K562 (cell line): Measurements from ENCODE around the gene PNPLA2. TPM values are rescaled to one million over a fixed set of nuclear protein-coding genes. Genes with fewer than 3 reads are reported as not detected.

Source experiments
- ATAC-seq: fragments of 200-7000 bp; cut with Tn5 transposase; 3 replicates; pipeline ENCODE4 v1.9.1; 2020; ENCODE audit warnings: moderate library complexity
- BruUV-seq: library from RNA; stranded (reverse); fragments of 400-500 nt; replicated peaks from 2 replicates; lab custom pipeline; 2021; lab: Mats Ljungman, UMichigan
- CTCF ChIA-PET: fragments of 300-600 bp; formaldehyde crosslinking; extraction: SDS; loops from one replicate; lab custom pipeline; 2021; ENCODE audit warnings: low intra/inter-chr PET ratio; lab: Yijun Ruan, JAX
- POLR2A ChIA-PET: fragments of 300-600, 350-650 bp; sonication (Branson Sonifier 250); formaldehyde crosslinking; extraction: SDS; loops from one replicate; lab custom pipeline; 2021; ENCODE audit warnings: antibody characterized with exemption, inconsistent platforms; lab: Yijun Ruan, JAX
- DNase-seq, 4 experiments: peaks; one replicate each; pipeline versions ENCODE4 v3.0.0 to v3.0.0-alpha.2; 2011 to 2018; ENCODE audit warnings: low spot score in 3 of 4, mixed read lengths in 3 of 4; ENCODE audit errors: extremely low read depth in 1 of 4
- FAIRE-seq: peaks from 2 replicates; lab custom pipeline; 2011; peaks lifted over from hg19 to GRCh38; lab: Jason Lieb, UNC
- H2AFZ ChIP-seq: 2 replicates; pipeline ENCODE4 v1.6.0; 2011; ENCODE audit warnings: low read depth, low read length, control low read depth, inconsistent platforms
- H3K27ac ChIP-seq: fragments of 200-600 bp; 3 replicates; pipeline ENCODE4 v1.8.0; 2011; ENCODE audit warnings: low read depth, mild to moderate bottlenecking, control low read depth, inconsistent platforms, low read length, moderate library complexity, mixed read lengths; ENCODE audit errors: extremely low read depth
- H3K27me3 ChIP-seq, 2 experiments: fragments of 300-600 bp in 1 of 2; 2 replicates in 1 of 2; 3 replicates in 1 of 2; pipeline versions ENCODE4 v1.6.0 to v1.8.0; 2011; ENCODE audit warnings: inconsistent platforms in 2 of 2, low read length in 2 of 2, mild to moderate bottlenecking in 1 of 2, mixed read lengths in 1 of 2, moderate library complexity in 1 of 2; ENCODE audit not compliant: control insufficient read depth in 2 of 2, insufficient read depth in 2 of 2
- H3K36me3 ChIP-seq: fragments of 300-600 bp; 3 replicates; pipeline ENCODE4 v1.8.0; 2011; ENCODE audit warnings: mild to moderate bottlenecking, low read length, inconsistent platforms; ENCODE audit not compliant: control insufficient read depth, insufficient read depth
- H3K4me1 ChIP-seq, 2 experiments: fragments of 200-600 bp in 1 of 2; replicated peaks in 1 of 2; 2 replicates in 1 of 2; 3 replicates in 1 of 2; pipeline versions ENCODE4 v1.5.1 to v1.8.0; 2011; ENCODE audit warnings: inconsistent platforms in 2 of 2, low read length in 2 of 2, mild to moderate bottlenecking in 1 of 2, mixed read lengths in 1 of 2, moderate library complexity in 1 of 2; ENCODE audit not compliant: control insufficient read depth in 2 of 2, insufficient read depth in 2 of 2
- H3K4me2 ChIP-seq: 2 replicates; pipeline ENCODE4 v1.6.1; 2011; ENCODE audit warnings: low read length, control low read depth, inconsistent platforms, mixed read lengths; ENCODE audit not compliant: insufficient read depth
- H3K4me3 ChIP-seq: fragments of 200-600 bp; sonication (generic), shearing (Covaris generic); 2 replicates; pipeline ENCODE4 v1.5.1; 2016; ENCODE audit warnings: control low read depth, inconsistent platforms
- H3K79me2 ChIP-seq: fragments of 200-600 bp; 3 replicates; pipeline ENCODE4 v1.8.0; 2011; ENCODE audit warnings: low read length, inconsistent platforms; ENCODE audit not compliant: control insufficient read depth, insufficient read depth
- H3K9ac ChIP-seq, 2 experiments: 2 replicates each; pipeline versions ENCODE4 v1.6.0 to v1.6.1; 2011; ENCODE audit warnings: low read depth in 2 of 2, low read length in 2 of 2, control low read depth in 1 of 2, inconsistent platforms in 1 of 2, mild to moderate bottlenecking in 1 of 2, mixed read lengths in 1 of 2; ENCODE audit not compliant: insufficient read depth in 1 of 2
- H3K9me1 ChIP-seq: one replicate; pipeline ENCODE4 v1.6.0; 2011; ENCODE audit warnings: inconsistent platforms, mild to moderate bottlenecking, low read length, moderate library complexity; ENCODE audit not compliant: control insufficient read depth, insufficient read depth
- H3K9me3 ChIP-seq: replicated peaks from 2 replicates; pipeline ENCODE4 v1.5.1; 2011; ENCODE audit warnings: low read depth, low read length, inconsistent platforms; ENCODE audit not compliant: control insufficient read depth, insufficient read depth
- H4K20me1 ChIP-seq: replicated peaks from 2 replicates; pipeline ENCODE4 v1.6.1; 2011; ENCODE audit warnings: low read length, inconsistent platforms, mixed read lengths; ENCODE audit not compliant: control insufficient read depth, insufficient read depth
- RBFOX2 ChIP-seq: fragments of 200-400 bp; formaldehyde crosslinking; IDR thresholded peaks from 2 replicates; pipeline ENCODE4 v1.6.1; 2017; ENCODE audit warnings: low read depth, mild to moderate bottlenecking, low read length, moderate library complexity
- ZNF3 ChIP-seq: fragments of 250-450 bp; sonication (Bioruptor Pico); IDR thresholded peaks from 2 replicates; pipeline ENCODE4 v1.5.0; 2021; ENCODE audit warnings: mild to moderate bottlenecking, moderate library complexity
- ZNF655 ChIP-seq: fragments of 250-450 bp; sonication (Bioruptor Pico); IDR thresholded peaks from 2 replicates; pipeline ENCODE4 v1.5.0; 2021
- WGBS: fragments of 100-300 bp; shearing (Covaris generic); methylation state at CpG from one replicate; pipeline ENCODE4 v1.1.6; 2016; ENCODE audit warnings: low coverage, mixed read lengths; ENCODE audit not compliant: insufficient coverage; ENCODE audit errors: missing lambda C conversion rate; 5-methylcytosine and 5-hydroxymethylcytosine counted together
- in situ Hi-C: fragments of 300-500 bp; cut with MboI; formaldehyde crosslinking; loops from 4 replicates; pipeline ENCODE4 v1.15.0; 2018; ENCODE audit warnings: inconsistent platforms, mixed read lengths
- intact Hi-C: fragments of 100-400 bp; cut with micrococcal nuclease; formaldehyde crosslinking; loops from 2 replicates; pipeline ENCODE4 v1.14.2; 2022
- polyA plus RNA-seq, 8 experiments: library from polyadenylated mRNA; depleted of rRNA in 4 of 8; stranded (reverse) in 5 of 8; unstranded in 3 of 8; fragments of >200 nt; fragmentation: Nextera tagmentation in 2 of 8; fragmentation: Illumina TruSeq in 1 of 8; extraction: Ambion mirVana in 2 of 8; extraction: Trizol in 1 of 8; gene quantifications; 2 replicates each; pipeline versions ENCODE4 v1.2.1 to v1.2.3, GENCODE V29; 2011 to 2014; ENCODE audit warnings: inconsistent platforms in 1 of 8, missing spikeins in 1 of 8
- total RNA-seq, 7 experiments: library from RNA; depleted of rRNA in 6 of 7; stranded (reverse); fragments of >200 nt in 6 of 7; fragmentation: Illumina TruSeq in 2 of 7; extraction: Trizol in 2 of 7; gene quantifications; 2 replicates each; pipeline versions ENCODE4 v1.2.1 to v1.2.3, GENCODE V29; 2011 to 2021; ENCODE audit warnings: low replicate concordance in 1 of 7

The PNPLA2 gene
- total and polyA plus RNA-seq, 9 of the 15 experiments (the other 6 are each of a cell fraction or from before 2014, with no cell fraction given), result 0.39 to 87.1 (median 8.4) TPM

- WGBS, result 57% methylated on average over 9 of the region's 11 CpGs
- FAIRE-seq, result no peak
- H3K79me2 ChIP-seq, result no peaks in the 10 kb centered on the region
- peaks cover 17% of the 10 kb centered on the region; the same call in 1 of the 3 replicates for H3K36me3 ChIP-seq
- H3K9ac ChIP-seq, result no peak overlapping the region
- in situ Hi-C loops, result no loop called here
- H3K27me3 ChIP-seq, result no peaks in the 10 kb centered on the region
- H3K4me3 ChIP-seq, result no peak overlapping the region
- peaks cover 8 to 96% of the 10 kb centered on the region in 2 experiments for H3K4me1 ChIP-seq
- TF ChIP-seq ZNF655 (CRISPR knock-in tag) (no peak), RBFOX2 (0 out of 2 replicates have a peak, but pooled peaks have one; percentile 5), ZNF3 (CRISPR knock-in tag) (no peak)
- TF ChIP-seq, all 486 proteins: peak for 1
- ChIA-PET POLR2A (interaction anchor here (0.7 kb wide), 1 partner anchor 625 kb away, joined by 6 read pairs; no protein-coding TSS in a partner anchor), CTCF (no interaction called here)
- intact Hi-C loops, result no loop called here
- BruUV-seq, result no TSS peak
- no peak overlapping the region for H3K4me2 ChIP-seq
- ATAC-seq (no peak), DNase-seq (no peak)
- H3K9me1 ChIP-seq, result peaks cover 5% of the 10 kb centered on the region
- no peaks in the 10 kb centered on the region for H3K9me3 ChIP-seq
- no peak overlapping the region for H2AFZ ChIP-seq
- no peak overlapping the region for H3K27ac ChIP-seq
- peaks cover 21% of the 10 kb centered on the region for H4K20me1 ChIP-seq
Observed at GRCh38 chr11:864898-865297, 46.2 kb downstream of the PNPLA2 start.
